K562 (cell line): ENCODE measurements around the gene TOX2. TPM values are rescaled to one million over a fixed set of nuclear protein-coding genes. Genes with fewer than 3 reads are reported as not detected.

Source experiments
- ATAC-seq: fragments of 200-7000 bp; cut with Tn5 transposase; 3 replicates; pipeline ENCODE4 v1.9.1; 2020; ENCODE audit warnings: moderate library complexity
- BruUV-seq: library from RNA; stranded (reverse); fragments of 400-500 nt; replicated peaks from 2 replicates; lab custom pipeline; 2021; lab: Mats Ljungman, UMichigan
- CTCF ChIA-PET: fragments of 300-600 bp; formaldehyde crosslinking; extraction: SDS; loops from one replicate; lab custom pipeline; 2021; ENCODE audit warnings: low intra/inter-chr PET ratio; lab: Yijun Ruan, JAX
- POLR2A ChIA-PET: fragments of 300-600, 350-650 bp; sonication (Branson Sonifier 250); formaldehyde crosslinking; extraction: SDS; loops from one replicate; lab custom pipeline; 2021; ENCODE audit warnings: antibody characterized with exemption, inconsistent platforms; lab: Yijun Ruan, JAX
- DNase-seq, 4 experiments: peaks; one replicate each; pipeline versions ENCODE4 v3.0.0 to v3.0.0-alpha.2; 2011 to 2018; ENCODE audit warnings: low spot score in 3 of 4, mixed read lengths in 3 of 4; ENCODE audit errors: extremely low read depth in 1 of 4
- FAIRE-seq: peaks from 2 replicates; lab custom pipeline; 2011; peaks lifted over from hg19 to GRCh38; lab: Jason Lieb, UNC
- H2AFZ ChIP-seq: 2 replicates; pipeline ENCODE4 v1.6.0; 2011; ENCODE audit warnings: low read depth, low read length, control low read depth, inconsistent platforms
- H3K27ac ChIP-seq: fragments of 200-600 bp; 3 replicates; pipeline ENCODE4 v1.8.0; 2011; ENCODE audit warnings: low read depth, mild to moderate bottlenecking, control low read depth, inconsistent platforms, low read length, moderate library complexity, mixed read lengths; ENCODE audit errors: extremely low read depth
- H3K27me3 ChIP-seq, 2 experiments: fragments of 300-600 bp in 1 of 2; 2 replicates in 1 of 2; 3 replicates in 1 of 2; pipeline versions ENCODE4 v1.6.0 to v1.8.0; 2011; ENCODE audit warnings: inconsistent platforms in 2 of 2, low read length in 2 of 2, mild to moderate bottlenecking in 1 of 2, mixed read lengths in 1 of 2, moderate library complexity in 1 of 2; ENCODE audit not compliant: control insufficient read depth in 2 of 2, insufficient read depth in 2 of 2
- H3K36me3 ChIP-seq: fragments of 300-600 bp; 3 replicates; pipeline ENCODE4 v1.8.0; 2011; ENCODE audit warnings: mild to moderate bottlenecking, low read length, inconsistent platforms; ENCODE audit not compliant: control insufficient read depth, insufficient read depth
- H3K4me1 ChIP-seq, 2 experiments: fragments of 200-600 bp in 1 of 2; replicated peaks in 1 of 2; 2 replicates in 1 of 2; 3 replicates in 1 of 2; pipeline versions ENCODE4 v1.5.1 to v1.8.0; 2011; ENCODE audit warnings: inconsistent platforms in 2 of 2, low read length in 2 of 2, mild to moderate bottlenecking in 1 of 2, mixed read lengths in 1 of 2, moderate library complexity in 1 of 2; ENCODE audit not compliant: control insufficient read depth in 2 of 2, insufficient read depth in 2 of 2
- H3K4me2 ChIP-seq: 2 replicates; pipeline ENCODE4 v1.6.1; 2011; ENCODE audit warnings: low read length, control low read depth, inconsistent platforms, mixed read lengths; ENCODE audit not compliant: insufficient read depth
- H3K4me3 ChIP-seq: fragments of 200-600 bp; sonication (generic), shearing (Covaris generic); 2 replicates; pipeline ENCODE4 v1.5.1; 2016; ENCODE audit warnings: control low read depth, inconsistent platforms
- H3K79me2 ChIP-seq: fragments of 200-600 bp; 3 replicates; pipeline ENCODE4 v1.8.0; 2011; ENCODE audit warnings: low read length, inconsistent platforms; ENCODE audit not compliant: control insufficient read depth, insufficient read depth
- H3K9ac ChIP-seq, 2 experiments: 2 replicates each; pipeline versions ENCODE4 v1.6.0 to v1.6.1; 2011; ENCODE audit warnings: low read depth in 2 of 2, low read length in 2 of 2, control low read depth in 1 of 2, inconsistent platforms in 1 of 2, mild to moderate bottlenecking in 1 of 2, mixed read lengths in 1 of 2; ENCODE audit not compliant: insufficient read depth in 1 of 2
- H3K9me1 ChIP-seq: one replicate; pipeline ENCODE4 v1.6.0; 2011; ENCODE audit warnings: inconsistent platforms, mild to moderate bottlenecking, low read length, moderate library complexity; ENCODE audit not compliant: control insufficient read depth, insufficient read depth
- H3K9me3 ChIP-seq: replicated peaks from 2 replicates; pipeline ENCODE4 v1.5.1; 2011; ENCODE audit warnings: low read depth, low read length, inconsistent platforms; ENCODE audit not compliant: control insufficient read depth, insufficient read depth
- H4K20me1 ChIP-seq: replicated peaks from 2 replicates; pipeline ENCODE4 v1.6.1; 2011; ENCODE audit warnings: low read length, inconsistent platforms, mixed read lengths; ENCODE audit not compliant: control insufficient read depth, insufficient read depth
- CBFA2T3 ChIP-seq: fragments of 450-650 bp; IDR thresholded peaks from 2 replicates; pipeline ENCODE4 v1.6.1; 2017
- LEF1 ChIP-seq: fragments of 450-650 bp; IDR thresholded peaks from 2 replicates; pipeline ENCODE4 v1.6.1; 2016; ENCODE audit warnings: mild to moderate bottlenecking
- NCOA2 ChIP-seq, 2 experiments: fragments of 450-650 bp; IDR thresholded peaks; 2 replicates each; pipeline ENCODE4 v1.6.1; 2018; ENCODE audit warnings: mild to moderate bottlenecking in 2 of 2, moderate library complexity in 1 of 2; ENCODE audit not compliant: partially characterized antibody in 2 of 2
- NCOA4 ChIP-seq: fragments of 450-650 bp; IDR thresholded peaks from 2 replicates; pipeline ENCODE4 v1.6.1; 2018; ENCODE audit warnings: mild to moderate bottlenecking; ENCODE audit not compliant: partially characterized antibody
- NFE2 ChIP-seq: IDR thresholded peaks from 2 replicates; pipeline ENCODE4 v1.6.1; 2014; ENCODE audit warnings: antibody characterized with exemption, low read depth
- SMAD4 ChIP-seq: fragments of 250-450 bp; sonication (Bioruptor Pico); conservative IDR thresholded peaks from 2 replicates; pipeline ENCODE4 v1.8.0; 2021; ENCODE audit warnings: inconsistent platforms, mild to moderate bottlenecking, moderate library complexity
- SOX6 ChIP-seq: fragments of 450-650 bp; IDR thresholded peaks from 2 replicates; pipeline ENCODE4 v1.6.1; 2014; ENCODE audit warnings: mild to moderate bottlenecking
- ZNF175 ChIP-seq: fragments of 200-800 bp; sonication (Bioruptor generic); IDR thresholded peaks from 2 replicates; pipeline ENCODE4 v1.6.1; 2016; ENCODE audit warnings: low read depth, mild to moderate bottlenecking, missing genetic modification characterization, missing compliant biosample characterization
- WGBS: fragments of 100-300 bp; shearing (Covaris generic); methylation state at CpG from one replicate; pipeline ENCODE4 v1.1.6; 2016; ENCODE audit warnings: low coverage, mixed read lengths; ENCODE audit not compliant: insufficient coverage; ENCODE audit errors: missing lambda C conversion rate; 5-methylcytosine and 5-hydroxymethylcytosine counted together
- in situ Hi-C: fragments of 300-500 bp; cut with MboI; formaldehyde crosslinking; loops from 4 replicates; pipeline ENCODE4 v1.15.0; 2018; ENCODE audit warnings: inconsistent platforms, mixed read lengths
- intact Hi-C: fragments of 100-400 bp; cut with micrococcal nuclease; formaldehyde crosslinking; loops from 2 replicates; pipeline ENCODE4 v1.14.2; 2022
- polyA plus RNA-seq, 8 experiments: library from polyadenylated mRNA; depleted of rRNA in 4 of 8; stranded (reverse) in 5 of 8; unstranded in 3 of 8; fragments of >200 nt; fragmentation: Nextera tagmentation in 2 of 8; fragmentation: Illumina TruSeq in 1 of 8; extraction: Ambion mirVana in 2 of 8; extraction: Trizol in 1 of 8; gene quantifications; 2 replicates each; pipeline versions ENCODE4 v1.2.1 to v1.2.3, GENCODE V29; 2011 to 2014; ENCODE audit warnings: inconsistent platforms in 1 of 8, missing spikeins in 1 of 8
- total RNA-seq, 7 experiments: library from RNA; depleted of rRNA in 6 of 7; stranded (reverse); fragments of >200 nt in 6 of 7; fragmentation: Illumina TruSeq in 2 of 7; extraction: Trizol in 2 of 7; gene quantifications; 2 replicates each; pipeline versions ENCODE4 v1.2.1 to v1.2.3, GENCODE V29; 2011 to 2021; ENCODE audit warnings: low replicate concordance in 1 of 7

The TOX2 gene
- total and polyA plus RNA-seq, 9 of the 15 experiments (the other 6 are each of a cell fraction or from before 2014, with no cell fraction given) = not detected

DNA sequence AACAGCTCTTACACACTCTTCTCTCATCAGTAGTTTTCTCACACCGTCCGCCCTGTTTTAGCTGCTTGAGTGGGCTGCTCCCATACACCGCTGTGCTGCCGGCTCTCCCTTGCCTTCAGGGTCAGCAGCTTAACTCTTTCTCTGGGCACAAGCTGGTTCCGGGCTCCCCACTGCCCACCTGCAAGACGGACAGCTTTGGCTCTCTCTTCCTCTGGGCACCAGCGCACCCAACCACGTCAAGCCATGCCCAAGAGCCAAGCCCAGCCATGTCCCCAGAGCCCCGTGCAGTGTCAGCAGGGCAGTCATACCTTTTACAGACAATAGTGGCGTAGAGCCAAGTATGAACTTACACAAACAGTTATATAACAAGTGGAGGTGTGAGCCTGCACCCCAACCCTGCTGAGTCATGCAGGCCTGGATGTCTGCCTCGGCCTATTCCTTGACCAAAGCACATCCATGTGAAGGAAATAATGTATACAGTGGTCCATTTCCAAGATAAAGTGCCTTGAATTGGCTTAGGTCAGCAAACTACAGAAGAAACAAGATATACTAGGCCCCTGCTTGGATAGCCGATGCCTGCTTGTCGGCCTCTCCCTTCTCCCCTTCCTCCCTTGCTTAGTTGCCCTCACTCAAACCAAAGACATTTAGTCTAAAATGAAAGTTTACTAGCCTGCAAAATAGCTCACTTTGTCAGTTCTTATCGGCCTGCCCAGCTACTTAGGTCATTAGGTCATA, 183.0 kb downstream of the TOX2 start (continued):
- TF ChIP-seq SOX6 (peak; percentile 81), LEF1 (peak; percentile 25; the same call in 1 of the 2 replicates), CBFA2T3 (peak; percentile 16; the same call in 1 of the 2 replicates), NFE2 (peak; percentile 83), ZNF175 (CRISPR knock-in tag) (no peak)

DNA sequence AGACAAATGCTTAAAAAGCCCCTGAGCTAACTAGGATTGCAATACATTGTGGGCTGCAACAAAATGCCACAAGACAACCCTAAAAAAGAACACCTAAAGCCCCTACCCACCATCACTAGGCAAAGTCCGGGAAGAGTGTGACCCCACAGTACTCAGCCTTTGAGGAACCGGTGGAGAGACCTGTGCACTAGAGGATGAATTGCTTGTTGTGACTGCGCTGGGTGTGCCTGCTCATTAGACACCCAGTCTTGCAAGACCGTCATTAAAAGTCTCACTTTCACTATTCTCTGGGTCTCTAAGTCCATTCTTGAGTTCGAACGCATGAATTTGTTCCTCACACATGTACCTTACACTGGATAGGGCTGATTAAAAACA, 183.6 kb downstream of the TOX2 start:
- CTCF ChIA-PET = no interaction called here
- H3K9me1 ChIP-seq = no peaks in the 10 kb centered on the region
- 41% methylated on average over 6 of the region's 6 CpGs for WGBS
- no peaks in the 10 kb centered on the region; a peak in 1 of 5 replicates for H3K27me3 ChIP-seq
- no peaks in the 10 kb centered on the region for H3K36me3 ChIP-seq
- H3K79me2 ChIP-seq = no peaks in the 10 kb centered on the region
- peaks cover 7 to 9% of the 10 kb centered on the region in 2 experiments; a peak in 4 of 5 replicates for H3K4me1 ChIP-seq
- in situ Hi-C loops = no loop called here
- H3K27ac ChIP-seq = 0 out of 3 replicates have a peak overlapping the region, but pooled peaks have one; percentile 21
- H2AFZ ChIP-seq = peak overlapping the region; percentile 56
- DNase-seq = no peak
- 0 out of 2 replicates have a peak, but pooled peaks cover under 1% of the 10 kb centered on the region for H4K20me1 ChIP-seq
- FAIRE-seq = no peak
- peak; percentile 37; the same call in 2 of the 3 replicates for ATAC-seq
- H3K9ac ChIP-seq = no peak overlapping the region
- TF ChIP-seq NCOA2 (IDR thresholded peaks at IDR 0.05; ENCODE audit: partially characterized antibody in 2 of 2) (no peak), SMAD4 (0 out of 2 replicates have a peak, but pooled peaks have one; percentile 4), NCOA4 (no peak)
- no peak overlapping the region for H3K4me2 ChIP-seq
- no peak overlapping the region for H3K4me3 ChIP-seq
- intact Hi-C loops = no loop called here
- no TSS peak for BruUV-seq
- no peaks in the 10 kb centered on the region for H3K9me3 ChIP-seq
- POLR2A ChIA-PET = interaction anchor here (0.6 kb wide), 2 partner anchors 63 to 640 kb away, joined by 3 read pairs; no protein-coding TSS in a partner anchor
